Epithelial cell of proximal tubule (primary cell): ENCODE measurements around the gene NKTR. TPM values are rescaled to one million over a fixed set of nuclear protein-coding genes. Genes with fewer than 3 reads are reported as not detected.

ENCODE experiments used
- DNase-seq: peaks from one replicate; pipeline ENCODE4 v3.0.0-alpha.2; 2011; ENCODE audit warnings: low read depth
- H3K4me3 ChIP-seq: 2 replicates; pipeline ENCODE4 v1.5.1; 2011; ENCODE audit warnings: low read depth, mild to moderate bottlenecking, low read length
- total RNA-seq: library from RNA; depleted of rRNA; stranded (reverse); fragments of >200 nt; gene quantifications from 2 replicates; pipeline ENCODE4 v1.2.3, GENCODE V29; 2015
- TF ChIP-seq, protein P1 (sequence below): conservative IDR thresholded peaks from 2 replicates; pipeline ENCODE4 v1.5.1; 2012; ENCODE audit warnings: low read depth, mild to moderate bottlenecking, low read length

NKTR gene
- total RNA-seq, 1 donor from 2014 or later: 24.3 TPM

- no peak for DNase-seq
- TF ChIP-seq, protein P1, sequence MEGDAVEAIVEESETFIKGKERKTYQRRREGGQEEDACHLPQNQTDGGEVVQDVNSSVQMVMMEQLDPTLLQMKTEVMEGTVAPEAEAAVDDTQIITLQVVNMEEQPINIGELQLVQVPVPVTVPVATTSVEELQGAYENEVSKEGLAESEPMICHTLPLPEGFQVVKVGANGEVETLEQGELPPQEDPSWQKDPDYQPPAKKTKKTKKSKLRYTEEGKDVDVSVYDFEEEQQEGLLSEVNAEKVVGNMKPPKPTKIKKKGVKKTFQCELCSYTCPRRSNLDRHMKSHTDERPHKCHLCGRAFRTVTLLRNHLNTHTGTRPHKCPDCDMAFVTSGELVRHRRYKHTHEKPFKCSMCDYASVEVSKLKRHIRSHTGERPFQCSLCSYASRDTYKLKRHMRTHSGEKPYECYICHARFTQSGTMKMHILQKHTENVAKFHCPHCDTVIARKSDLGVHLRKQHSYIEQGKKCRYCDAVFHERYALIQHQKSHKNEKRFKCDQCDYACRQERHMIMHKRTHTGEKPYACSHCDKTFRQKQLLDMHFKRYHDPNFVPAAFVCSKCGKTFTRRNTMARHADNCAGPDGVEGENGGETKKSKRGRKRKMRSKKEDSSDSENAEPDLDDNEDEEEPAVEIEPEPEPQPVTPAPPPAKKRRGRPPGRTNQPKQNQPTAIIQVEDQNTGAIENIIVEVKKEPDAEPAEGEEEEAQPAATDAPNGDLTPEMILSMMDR: no peak
- no peak overlapping the region for H3K4me3 ChIP-seq
Observed at GRCh38 chr3:42667096-42667522, 66.6 kb downstream of the NKTR start.

GRCh38 chr3:42667523-42668412, 67.3 kb downstream of the NKTR start:
- H3K4me3 ChIP-seq: no peak overlapping the region
- TF ChIP-seq, protein P1: no peak
- DNase-seq: no peak

GRCh38 chr3:42668413-42668760, 67.9 kb downstream of the NKTR start:
- no peak overlapping the region for H3K4me3 ChIP-seq
- TF ChIP-seq, protein P1: no peak
- DNase-seq: no peak

- no peak overlapping the region for H3K4me3 ChIP-seq
- TF ChIP-seq, protein P1: no peak
- DNase-seq: no peak
Observed at GRCh38 chr3:42668793-42669217, 68.3 kb downstream of the NKTR start.

- DNase-seq: no peak
- TF ChIP-seq, protein P1: no peak
- H3K4me3 ChIP-seq: no peak overlapping the region
Observed at GRCh38 chr3:42670051-42670576, 69.6 kb downstream of the NKTR start.

- DNase-seq: no peak
Observed at GRCh38 chr3:42670670-42671069, 70.2 kb downstream of the NKTR start.

More at GRCh38 chr3:42670670-42671069, 70.2 kb downstream of the NKTR start:
- TF ChIP-seq, protein P1: no peak
- H3K4me3 ChIP-seq: no peak overlapping the region
